Natural killer cell (primary cell): Measurements from ENCODE around the gene FOCAD. TPM values are rescaled to one million over a fixed set of nuclear protein-coding genes. Genes with fewer than 3 reads are reported as not detected.

Source experiments
- ATAC-seq, 3 donors: fragments of 150-1000 bp in 2 of 3; fragments of 200-7000 bp in 1 of 3; cut with Tn5 transposase; 1 replicate in 1 of 3; 2 replicates in 2 of 3; pipeline ENCODE4 v1.10.0; 2021; ENCODE audit warnings: mild to moderate bottlenecking in 2 of 3, moderate library complexity in 2 of 3
- DNase-seq, 2 donors: peaks; one replicate each; pipeline versions ENCODE4 v3.0.0 to v3.0.0-alpha.2; 2013 to 2021; ENCODE audit warnings: mixed read lengths in 1 of 2
- H3K27ac ChIP-seq: one replicate; pipeline ENCODE4 v1.5.1; 2013; ENCODE audit warnings: mild to moderate bottlenecking, low read length
- H3K27me3 ChIP-seq: one replicate; pipeline ENCODE4 v1.6.1; 2013; ENCODE audit warnings: low read length; ENCODE audit not compliant: control insufficient read depth, insufficient read depth
- H3K36me3 ChIP-seq: one replicate; pipeline ENCODE4 v1.6.1; 2013; ENCODE audit warnings: low read length; ENCODE audit not compliant: control insufficient read depth, insufficient read depth
- H3K4me1 ChIP-seq: one replicate; pipeline ENCODE4 v1.6.1; 2013; ENCODE audit warnings: low read length; ENCODE audit not compliant: control insufficient read depth, insufficient read depth
- H3K4me3 ChIP-seq: one replicate; pipeline ENCODE4 v1.5.1; 2013; ENCODE audit warnings: low read length
- H3K9me3 ChIP-seq: one replicate; pipeline ENCODE4 v1.6.1; 2013; ENCODE audit warnings: low read length; ENCODE audit not compliant: control insufficient read depth, insufficient read depth
- H3K27ac Mint-ChIP-seq, 2 donors: one replicate each; pipeline ENCODE4 v1.8.0; 2022; ENCODE audit warnings: mild to moderate bottlenecking in 2 of 2, mixed read lengths in 2 of 2, moderate library complexity in 1 of 2
- H3K27me3 Mint-ChIP-seq, 2 donors: one replicate each; pipeline ENCODE4 v1.8.0; 2022; ENCODE audit warnings: low read depth in 2 of 2, mixed read lengths in 2 of 2
- H3K36me3 Mint-ChIP-seq: one replicate; pipeline ENCODE4 v1.8.0; 2022; ENCODE audit warnings: mixed read lengths
- H3K4me1 Mint-ChIP-seq, 2 donors: one replicate each; pipeline ENCODE4 v1.8.0; 2022; ENCODE audit warnings: mixed read lengths in 2 of 2
- H3K4me3 Mint-ChIP-seq: one replicate; pipeline ENCODE4 v1.8.0; 2022; ENCODE audit warnings: mild to moderate bottlenecking, moderate library complexity, mixed read lengths
- H3K9me3 Mint-ChIP-seq, 2 donors: one replicate each; pipeline ENCODE4 v1.8.0; 2022; ENCODE audit warnings: mixed read lengths in 2 of 2
- CTCF ChIP-seq: fragments of 200-600 bp; IDR thresholded peaks from one replicate; pipeline ENCODE4 v1.8.0; 2022; ENCODE audit warnings: antibody characterized with exemption
- WGBS: methylation state at CpG from one replicate; pipeline ENCODE4 v1.1.7; 2013; ENCODE audit warnings: missing lambda C conversion rate; ENCODE audit not compliant: insufficient coverage; 5-methylcytosine and 5-hydroxymethylcytosine counted together
- intact Hi-C: fragments of 100-400 bp; cut with micrococcal nuclease; formaldehyde crosslinking; loops from one replicate; pipeline ENCODE4 v1.14.2; 2022
- total RNA-seq, 4 donors: library from RNA; stranded (reverse); fragments of 120-200 nt in 1 of 4; gene quantifications; one replicate each; pipeline versions ENCODE4 v1.2.3 to v1.2.4, GENCODE V29; 2013 to 2022

The FOCAD gene
- total RNA-seq, 3 donors from 2014 or later (not counting 1 experiment from before 2014, with no cell fraction given), result 15.1 to 27.6 (median 18.8) TPM

- Mint-ChIP-seq H3K9me3 (peaks cover 0 to 5% of the 10 kb centered on the region in 2 donors), H3K4me1 (peaks cover 20 to 22% of the 10 kb centered on the region in 2 donors), H3K4me3 (no peak overlapping the region), H3K36me3 (no peaks in the 10 kb centered on the region), H3K27ac (peak overlapping the region in 1 of 2 donors; percentile 67), H3K27me3 (no peaks in the 10 kb centered on the region)
- no peak for ATAC-seq
- H3K4me3 ChIP-seq, result no peak overlapping the region
- no CpG with 5 or more reads among the region's 1 CpG for WGBS
- no peaks in the 10 kb centered on the region for H3K4me1 ChIP-seq
- TF ChIP-seq CTCF, result no peak
- H3K27me3 ChIP-seq, result no peaks in the 10 kb centered on the region
- no peak for DNase-seq
- intact Hi-C loops, result no loop called here
- H3K9me3 ChIP-seq, result no peaks in the 10 kb centered on the region
- peaks cover 3% of the 10 kb centered on the region for H3K36me3 ChIP-seq
- no peak overlapping the region for H3K27ac ChIP-seq
These were observed 38.2 kb downstream of the FOCAD start for GRCh38 chr9:20722221-20722620.

GRCh38 chr9:20725675-20726074 lies 41.6 kb downstream of the FOCAD start:
- no peaks in the 10 kb centered on the region for H3K4me1 ChIP-seq
- Mint-ChIP-seq H3K27ac (peak overlapping the region in 1 of 2 donors; percentile 57), H3K4me3 (no peak overlapping the region), H3K27me3 (no peaks in the 10 kb centered on the region), H3K36me3 (no peaks in the 10 kb centered on the region), H3K9me3 (peaks cover 0 to 5% of the 10 kb centered on the region in 2 donors), H3K4me1 (peaks cover 20 to 22% of the 10 kb centered on the region in 2 donors)
- ATAC-seq (no peak), DNase-seq (no peak)
- intact Hi-C loops, result no loop called here
- no peak for TF ChIP-seq CTCF
- no peaks in the 10 kb centered on the region for H3K9me3 ChIP-seq
- H3K27me3 ChIP-seq, result no peaks in the 10 kb centered on the region
- H3K36me3 ChIP-seq, result no peaks in the 10 kb centered on the region
- 48% methylated on average over 3 of the region's 3 CpGs for WGBS
- no peak overlapping the region for H3K4me3 ChIP-seq
- H3K27ac ChIP-seq, result no peak overlapping the region

- no peak for ATAC-seq
- intact Hi-C loops, result no loop called here
- H3K9me3 ChIP-seq, result no peaks in the 10 kb centered on the region
- no peaks in the 10 kb centered on the region for H3K4me1 ChIP-seq
- no peaks in the 10 kb centered on the region for H3K27me3 ChIP-seq
- H3K36me3 ChIP-seq, result no peaks in the 10 kb centered on the region
- H3K27ac ChIP-seq, result no peak overlapping the region
- Mint-ChIP-seq H3K9me3 (peaks cover 0 to 5% of the 10 kb centered on the region in 2 donors), H3K4me1 (peaks cover 19 to 20% of the 10 kb centered on the region in 2 donors), H3K27me3 (no peaks in the 10 kb centered on the region), H3K4me3 (no peak overlapping the region), H3K36me3 (no peaks in the 10 kb centered on the region), H3K27ac (peak overlapping the region in 1 of 2 donors; percentile 57)
- no peak overlapping the region for H3K4me3 ChIP-seq
- WGBS, result 94% methylated on average over 2 of the region's 2 CpGs
- TF ChIP-seq CTCF, result no peak
- no peak for DNase-seq
These were observed 42.1 kb downstream of the FOCAD start for GRCh38 chr9:20726144-20726543.

GRCh38 chr9:20728493-20729220 lies 44.6 kb downstream of the FOCAD start:
- H3K4me1 Mint-ChIP-seq, result peaks cover 20 to 25% of the 10 kb centered on the region in 2 donors
- no peak for DNase-seq
- no peak for ATAC-seq
- Histone ChIP-seq H3K36me3 (no peaks in the 10 kb centered on the region), H3K27ac (no peak overlapping the region), H3K4me3 (no peak overlapping the region), H3K27me3 (no peaks in the 10 kb centered on the region), H3K4me1 (no peaks in the 10 kb centered on the region), H3K9me3 (no peaks in the 10 kb centered on the region)
- no peak for TF ChIP-seq CTCF
- H3K27ac Mint-ChIP-seq, result no peak overlapping the region
- H3K36me3 Mint-ChIP-seq, result no peaks in the 10 kb centered on the region
- intact Hi-C loops, result no loop called here
- H3K4me3 Mint-ChIP-seq, result no peak overlapping the region
- H3K9me3 Mint-ChIP-seq, result no peaks in the 10 kb centered on the region
- no peaks in the 10 kb centered on the region for H3K27me3 Mint-ChIP-seq
